K562 (cell line): Measurements from ENCODE around the gene CTRB1. TPM values are rescaled to one million over a fixed set of nuclear protein-coding genes. Genes with fewer than 3 reads are reported as not detected.

Source experiments
- ARID3B ChIP-seq: fragments of 250-450 bp; sonication (Bioruptor Pico); IDR thresholded peaks from 2 replicates; pipeline ENCODE4 v1.4.0; 2020; ENCODE audit warnings: borderline replicate concordance
- ATF4 ChIP-seq: fragments of 450-650 bp; formaldehyde crosslinking; IDR thresholded peaks from 2 replicates; pipeline ENCODE4 v1.4.0; 2022; ENCODE audit warnings: mild to moderate bottlenecking, moderate library complexity
- CHCHD3 ChIP-seq: fragments of 250-450 bp; sonication (Bioruptor Pico); IDR thresholded peaks from 2 replicates; pipeline ENCODE4 v2.1.2; 2022; ENCODE audit warnings: mild to moderate bottlenecking
- COPS2 ChIP-seq: fragments of 450-650 bp; conservative IDR thresholded peaks from 2 replicates; pipeline ENCODE4 v1.6.1; 2016; ENCODE audit warnings: mild to moderate bottlenecking, moderate library complexity
- CREB3L1 ChIP-seq: fragments of 450-650 bp; IDR thresholded peaks from 2 replicates; pipeline ENCODE4 v1.6.1; 2014; ENCODE audit warnings: low read depth, mild to moderate bottlenecking, moderate library complexity, borderline replicate concordance
- CREM ChIP-seq: IDR thresholded peaks from 2 replicates; pipeline ENCODE4 v1.6.1; 2014; ENCODE audit warnings: antibody characterized with exemption, low read depth
- ETV1 ChIP-seq: fragments of 450-650 bp; conservative IDR thresholded peaks from 2 replicates; pipeline ENCODE4 v1.6.1; 2016; ENCODE audit warnings: missing genetic modification characterization, control low read depth, low read depth, missing compliant biosample characterization
- FOXO4 ChIP-seq: fragments of 450-650 bp; formaldehyde crosslinking; IDR thresholded peaks from 2 replicates; pipeline ENCODE4 v1.4.0; 2020; ENCODE audit warnings: mild to moderate bottlenecking, moderate library complexity
- HEY1 ChIP-seq: fragments of 250-450 bp; sonication (Bioruptor Pico); IDR thresholded peaks from 2 replicates; pipeline ENCODE4 v1.5.0; 2020; ENCODE audit warnings: mild to moderate bottlenecking, moderate library complexity, borderline replicate concordance
- L3MBTL2 ChIP-seq: fragments of 450-650 bp; IDR thresholded peaks from 2 replicates; pipeline ENCODE4 v1.6.1; 2016; ENCODE audit warnings: mild to moderate bottlenecking, moderate library complexity
- MXD1 ChIP-seq: fragments of 250-450 bp; sonication (Bioruptor Pico); IDR thresholded peaks from 2 replicates; pipeline ENCODE4 v1.8.0; 2021; ENCODE audit warnings: borderline replicate concordance, mild to moderate bottlenecking, moderate library complexity; ENCODE audit not compliant: poor library complexity, severe bottlenecking
- NR4A1 ChIP-seq, 2 experiments: fragments of 250-450 bp in 1 of 2; fragments of 450-650 bp in 1 of 2; sonication (Bioruptor Pico) in 1 of 2; IDR thresholded peaks; 2 replicates each; pipeline versions ENCODE4 v1.4.0 to v1.6.1; 2016 to 2020; ENCODE audit warnings: mild to moderate bottlenecking in 2 of 2, missing compliant biosample characterization in 1 of 2, missing genetic modification characterization in 1 of 2, moderate library complexity in 1 of 2
- PML ChIP-seq: IDR thresholded peaks from 2 replicates; pipeline ENCODE4 v1.6.1; 2012; ENCODE audit warnings: low read length, inconsistent platforms
- PRMT5 ChIP-seq: sonication (generic); formaldehyde crosslinking; IDR thresholded peaks from 2 replicates; pipeline ENCODE4 v1.5.0; 2020; ENCODE audit warnings: missing genetic modification reagents
- SMARCE1 ChIP-seq: fragments of 450-650 bp; IDR thresholded peaks from 2 replicates; pipeline ENCODE4 v1.7.1; 2016; ENCODE audit warnings: mild to moderate bottlenecking
- ZFP30 ChIP-seq: fragments of 250-450 bp; sonication (Bioruptor Pico); IDR thresholded peaks from 2 replicates; pipeline ENCODE4 v1.8.0; 2022; ENCODE audit warnings: moderate library complexity, mild to moderate bottlenecking, inconsistent platforms, borderline replicate concordance
- ZFP36 ChIP-seq: fragments of 150-350 bp; IDR thresholded peaks from 2 replicates; pipeline ENCODE4 v1.6.1; 2018; ENCODE audit warnings: low read length, low read depth; ENCODE audit not compliant: partially characterized antibody
- ZFX ChIP-seq: sonication (generic); formaldehyde crosslinking; IDR thresholded peaks from 2 replicates; pipeline ENCODE4 v1.8.0; 2022; ENCODE audit warnings: mild to moderate bottlenecking, missing genetic modification reagents, moderate library complexity
- ZNF395 ChIP-seq: fragments of 200-800 bp; sonication (Bioruptor generic); IDR thresholded peaks from 2 replicates; pipeline ENCODE4 v1.6.1; 2017; ENCODE audit warnings: missing genetic modification characterization, missing compliant biosample characterization
- ZNF76 ChIP-seq: fragments of 250-450 bp; sonication (Bioruptor Pico); IDR thresholded peaks from 2 replicates; pipeline ENCODE4 v1.4.0; 2020; ENCODE audit warnings: mild to moderate bottlenecking, moderate library complexity, borderline replicate concordance
- polyA plus RNA-seq, 8 experiments: library from polyadenylated mRNA; depleted of rRNA in 4 of 8; stranded (reverse) in 5 of 8; unstranded in 3 of 8; fragments of >200 nt; fragmentation: Nextera tagmentation in 2 of 8; fragmentation: Illumina TruSeq in 1 of 8; extraction: Ambion mirVana in 2 of 8; extraction: Trizol in 1 of 8; gene quantifications; 2 replicates each; pipeline versions ENCODE4 v1.2.1 to v1.2.3, GENCODE V29; 2011 to 2014; ENCODE audit warnings: inconsistent platforms in 1 of 8, missing spikeins in 1 of 8
- total RNA-seq, 7 experiments: library from RNA; depleted of rRNA in 6 of 7; stranded (reverse); fragments of >200 nt in 6 of 7; fragmentation: Illumina TruSeq in 2 of 7; extraction: Trizol in 2 of 7; gene quantifications; 2 replicates each; pipeline versions ENCODE4 v1.2.1 to v1.2.3, GENCODE V29; 2011 to 2021; ENCODE audit warnings: low replicate concordance in 1 of 7

CTRB1 gene
- total and polyA plus RNA-seq, 9 of the 15 experiments (the other 6 are each of a cell fraction or from before 2014, with no cell fraction given): 2.3 TPM; not detected in 8

- TF ChIP-seq NR4A1 (CRISPR knock-in tag; IDR thresholded peaks at IDR 0.05) (no peak), NR4A1 (tag; IDR thresholded peaks at IDR 0.05) (no peak), SMARCE1 (no peak), L3MBTL2 (peak; percentile 59), PML (no peak), PRMT5 (CRISPR knock-in tag) (no peak), ETV1 (tag) (no peak), COPS2 (no peak), CREM (peak; percentile 30), ZNF395 (CRISPR knock-in tag) (no peak), ZFP36 (no peak), CREB3L1 (no peak), ATF4 (CRISPR knock-in tag) (no peak), HEY1 (CRISPR knock-in tag) (no peak), ZNF76 (CRISPR knock-in tag) (no peak), FOXO4 (CRISPR knock-in tag) (no peak), ZFX (peak; percentile 98), CHCHD3 (CRISPR knock-in tag) (no peak), MXD1 (CRISPR knock-in tag) (no peak), ARID3B (CRISPR knock-in tag) (no peak), ZFP30 (CRISPR knock-in tag) (no peak)
Observed at GRCh38 chr16:75265911-75266701, 47.3 kb downstream of the CTRB1 start (continued).
